Myocyte (in vitro differentiated cells): ENCODE measurements around the gene CPED1. TPM values are rescaled to one million over a fixed set of nuclear protein-coding genes. Genes with fewer than 3 reads are reported as not detected.
"Not testable (repeated sequence)": the region's sequence is repeated elsewhere in the genome, so short reads cannot be mapped to it uniquely, and the experiment has no call there.

Experiments used
- DNase-seq: peaks from one replicate; pipeline ENCODE4 v3.0.0-alpha.2; 2012; ENCODE audit warnings: low read depth
- total RNA-seq: library from RNA; depleted of rRNA; stranded (reverse); fragments of >200 nt; gene quantifications from 2 replicates; pipeline ENCODE4 v1.2.3, GENCODE V29; 2014

CPED1 gene
- total RNA-seq, 1 donor from 2014 or later, result 26.5 TPM

DNA sequence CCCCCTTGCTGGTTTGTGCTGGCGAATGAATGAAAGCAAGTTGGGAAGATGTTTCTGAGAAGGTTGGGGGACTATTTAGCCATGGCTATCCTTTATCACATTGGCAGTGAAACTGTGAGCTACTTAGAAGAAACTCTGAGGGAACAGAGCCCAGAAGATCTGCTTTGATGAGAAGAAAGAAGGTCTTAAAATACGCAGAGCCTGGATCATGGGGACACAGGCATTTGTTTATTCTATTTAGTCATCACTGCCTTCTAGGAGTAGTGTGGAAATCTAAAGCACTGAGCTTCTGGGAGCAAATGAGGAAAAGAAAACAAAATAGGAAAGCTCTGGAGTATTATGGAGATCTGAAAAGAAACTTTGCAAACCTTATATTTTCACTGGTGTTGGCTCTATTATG, 28.5 kb downstream of the CPED1 start:
- DNase-seq, result no peak

DNA sequence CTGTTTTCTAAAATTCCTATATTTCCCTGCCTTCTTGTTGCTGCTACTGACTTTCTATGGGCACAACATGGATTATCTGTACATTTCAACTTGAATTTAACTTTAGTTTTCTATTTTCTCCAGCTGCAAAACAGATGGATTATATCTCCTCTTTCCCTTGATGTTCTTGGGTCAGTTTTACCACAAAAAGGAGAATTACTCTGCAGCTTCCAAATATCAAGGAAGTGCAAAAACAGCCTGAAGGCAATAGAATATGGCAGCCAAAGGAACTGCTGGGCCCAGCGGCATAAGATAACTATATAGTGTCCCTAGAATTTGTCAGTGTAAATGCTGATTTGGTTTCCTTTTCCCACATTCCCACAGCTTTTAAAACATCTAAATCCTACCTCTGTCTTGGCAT, 29.1 kb downstream of the CPED1 start:
- no peak for DNase-seq

DNA sequence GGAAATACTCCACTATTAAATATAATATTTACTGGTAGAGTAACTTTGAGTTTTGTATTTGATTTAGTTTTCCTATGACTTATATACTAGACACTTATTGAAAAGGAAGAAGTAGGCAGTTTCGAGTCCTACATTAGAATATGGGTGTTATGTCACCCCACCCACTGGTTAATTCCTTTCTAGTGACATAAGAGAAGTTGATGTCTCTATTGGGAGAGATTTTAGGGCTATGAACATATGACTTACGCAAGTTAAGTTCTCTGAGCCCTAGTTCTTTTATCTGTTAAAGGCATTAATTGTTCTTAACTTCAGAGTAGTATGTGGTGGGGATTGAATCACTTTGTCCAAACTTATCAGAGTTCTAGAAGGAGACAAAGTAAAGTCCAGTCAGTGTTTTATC, 30.5 kb downstream of the CPED1 start:
- no peak for DNase-seq

DNA sequence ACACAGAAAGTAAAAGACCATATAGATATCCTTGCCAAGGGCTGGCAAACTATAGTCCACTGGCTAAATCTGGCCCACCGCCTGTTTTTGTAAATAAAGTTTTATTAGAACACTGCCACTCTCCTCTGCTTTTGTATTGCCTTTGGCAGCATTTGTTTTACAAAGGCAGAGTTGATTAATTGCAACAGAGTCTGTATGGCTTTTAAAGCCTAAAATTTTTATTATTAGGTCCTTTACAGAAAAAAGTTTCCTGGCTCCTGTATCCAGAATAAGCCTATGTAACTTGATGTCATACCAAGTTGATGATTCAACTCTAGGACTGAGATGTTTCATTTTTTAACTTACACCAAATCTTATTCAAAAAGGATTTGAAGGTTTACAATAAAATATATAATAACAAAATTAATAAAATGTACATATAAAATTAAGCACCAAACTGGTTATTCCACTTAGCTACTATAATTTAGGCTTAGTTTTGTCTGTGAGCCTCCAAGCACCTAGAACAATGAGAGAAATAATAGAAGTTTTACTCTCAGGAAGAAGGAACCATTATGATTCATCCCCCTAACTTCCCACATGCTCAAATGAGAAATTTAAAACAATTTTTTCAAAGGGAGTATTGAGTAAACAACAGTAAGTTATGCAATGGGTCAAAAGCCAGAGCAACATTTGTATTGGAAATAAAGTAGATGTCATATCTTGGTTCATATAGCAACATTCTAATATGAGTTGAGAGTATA, 31.9 kb downstream of the CPED1 start:
- peak; percentile 64 for DNase-seq

DNA sequence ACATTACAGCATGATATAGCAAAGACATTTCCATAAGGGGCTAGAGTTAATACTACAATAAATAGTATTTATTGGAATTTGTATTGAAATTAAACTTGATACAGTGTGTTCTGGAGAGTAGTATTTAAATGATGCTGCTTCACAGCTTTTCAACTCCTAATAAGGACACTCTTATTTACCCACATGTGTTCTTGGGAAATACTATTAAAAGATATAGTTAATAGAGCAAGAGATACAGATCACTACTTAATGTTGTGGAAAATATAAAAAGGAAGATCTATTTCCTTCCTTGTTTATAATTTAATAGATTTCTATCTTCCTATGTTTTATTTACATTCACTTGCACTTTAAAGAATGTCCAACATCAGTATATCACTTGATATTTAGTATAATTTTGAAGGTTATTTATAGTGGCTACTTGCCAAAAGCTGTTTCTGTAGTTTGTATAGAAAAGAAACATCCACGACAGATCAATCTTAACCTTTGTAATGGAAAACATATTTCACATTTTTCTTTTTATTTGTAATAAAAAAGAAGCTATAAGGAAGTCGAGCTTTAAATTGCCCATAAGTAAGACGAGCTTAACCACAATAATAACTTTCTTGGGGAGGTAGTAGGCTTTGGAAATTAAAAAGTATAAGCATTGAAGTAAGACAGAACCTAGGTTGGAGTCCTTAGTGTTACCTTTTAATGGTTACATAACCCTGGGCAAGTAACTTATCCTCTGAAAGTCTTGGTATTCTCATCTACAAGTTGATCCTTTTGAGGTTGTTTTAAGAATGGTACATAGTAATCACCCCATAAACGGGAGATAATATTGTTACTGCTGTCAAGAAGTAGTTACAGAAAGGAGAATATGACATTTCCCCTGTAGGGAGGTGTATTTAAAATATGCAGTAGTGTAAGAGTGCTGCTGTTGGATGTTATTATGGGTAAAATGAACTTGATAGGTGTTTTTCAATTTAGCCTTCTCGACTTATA, 32.8 kb downstream of the CPED1 start:
- no peak for DNase-seq

DNA sequence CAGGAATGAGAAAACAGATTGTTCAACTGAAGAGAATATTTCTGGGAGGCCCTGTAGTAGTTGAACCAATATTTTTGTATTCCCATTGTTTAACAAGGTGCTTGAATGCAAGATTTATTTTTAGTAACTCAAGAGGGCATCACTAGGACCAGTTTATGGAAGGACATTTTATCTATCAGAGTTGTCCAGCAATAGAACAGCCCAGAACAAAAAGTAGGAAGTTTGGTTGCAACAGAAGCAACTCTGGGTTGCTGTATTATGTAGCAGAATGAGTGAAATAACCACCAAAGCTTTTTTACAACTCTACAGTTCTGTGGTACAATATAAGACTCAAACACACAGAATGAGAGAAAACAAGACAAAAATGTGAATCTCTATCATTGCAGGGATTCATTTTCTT, 34.7 kb downstream of the CPED1 start:
- no peak for DNase-seq

DNA sequence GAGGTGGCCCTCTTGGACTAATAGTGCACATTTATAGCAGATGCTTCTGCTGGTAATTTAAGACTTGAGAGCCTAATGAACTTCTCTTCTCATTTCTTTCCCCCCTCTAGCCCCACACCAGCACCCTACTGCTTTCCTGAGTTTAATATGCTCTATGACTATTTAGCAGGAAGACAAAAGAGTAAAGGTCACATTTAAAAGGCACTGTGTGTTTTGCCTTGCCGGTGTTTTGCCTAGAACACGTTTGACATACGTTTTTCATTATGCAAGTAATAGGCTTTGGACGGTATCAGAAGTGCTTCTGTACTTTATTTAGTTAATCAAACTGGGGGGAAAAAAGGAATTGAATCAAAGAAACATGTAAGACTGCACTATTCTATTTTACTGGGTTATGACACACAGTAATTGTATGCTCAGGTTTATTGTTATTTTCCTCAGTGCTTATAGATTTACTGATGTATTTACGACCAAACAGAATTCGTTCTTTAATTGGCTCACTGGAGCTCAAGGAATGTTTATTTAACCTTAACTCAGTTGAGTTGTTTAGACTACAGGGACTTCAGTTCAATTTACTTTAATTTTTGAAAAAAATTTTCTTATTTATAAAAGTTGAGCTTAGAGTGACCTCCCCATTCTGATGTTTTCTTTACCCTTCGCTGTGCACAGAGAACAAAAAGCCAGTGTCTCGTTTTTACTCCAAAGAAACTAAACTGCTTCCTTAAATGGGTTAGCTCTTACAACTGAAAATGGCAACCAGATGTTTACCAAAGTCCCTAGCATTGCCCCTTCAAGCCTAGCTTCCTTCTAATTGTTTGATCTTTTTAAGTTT, 35.4 kb downstream of the CPED1 start:
- no peak for DNase-seq

DNA sequence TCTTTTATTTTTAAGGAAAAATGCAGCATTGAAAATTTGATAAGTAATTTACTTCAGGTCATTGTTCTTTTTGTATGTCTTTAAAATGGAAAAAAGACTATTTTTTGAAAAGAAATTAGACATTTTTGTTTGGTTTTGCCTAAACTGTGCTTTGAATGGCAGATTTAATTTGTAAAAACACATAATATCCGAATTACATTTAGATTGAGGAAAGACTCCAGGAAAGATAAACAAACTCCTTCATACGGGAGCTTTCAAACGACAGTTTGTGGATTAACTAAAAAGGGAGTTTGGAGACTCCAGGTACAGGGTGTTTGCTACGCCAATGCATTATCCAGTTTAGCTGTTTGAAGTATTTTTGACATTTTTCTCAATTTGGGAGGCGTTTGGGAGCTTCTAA, 36.1 kb downstream of the CPED1 start:
- no peak for DNase-seq

DNA sequence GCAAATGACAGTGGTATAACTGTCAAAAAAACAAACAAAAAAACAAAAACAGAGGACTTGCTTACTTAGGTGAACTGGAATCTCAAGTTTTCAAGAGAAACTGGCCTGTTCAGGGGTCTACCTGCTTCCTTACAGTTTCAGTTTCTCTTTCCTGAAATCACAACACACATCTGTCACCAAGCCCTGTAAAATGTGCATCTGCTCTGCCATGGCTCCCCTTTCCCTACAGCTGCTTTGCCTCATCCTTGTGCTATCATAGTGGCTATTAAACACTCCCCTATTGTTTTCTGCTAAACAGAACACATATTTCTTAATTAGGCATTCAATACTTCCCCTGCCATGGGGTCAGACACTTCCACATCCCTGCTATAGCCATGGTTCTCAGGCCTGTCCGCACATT, 37.6 kb downstream of the CPED1 start:
- DNase-seq, result no peak

DNA sequence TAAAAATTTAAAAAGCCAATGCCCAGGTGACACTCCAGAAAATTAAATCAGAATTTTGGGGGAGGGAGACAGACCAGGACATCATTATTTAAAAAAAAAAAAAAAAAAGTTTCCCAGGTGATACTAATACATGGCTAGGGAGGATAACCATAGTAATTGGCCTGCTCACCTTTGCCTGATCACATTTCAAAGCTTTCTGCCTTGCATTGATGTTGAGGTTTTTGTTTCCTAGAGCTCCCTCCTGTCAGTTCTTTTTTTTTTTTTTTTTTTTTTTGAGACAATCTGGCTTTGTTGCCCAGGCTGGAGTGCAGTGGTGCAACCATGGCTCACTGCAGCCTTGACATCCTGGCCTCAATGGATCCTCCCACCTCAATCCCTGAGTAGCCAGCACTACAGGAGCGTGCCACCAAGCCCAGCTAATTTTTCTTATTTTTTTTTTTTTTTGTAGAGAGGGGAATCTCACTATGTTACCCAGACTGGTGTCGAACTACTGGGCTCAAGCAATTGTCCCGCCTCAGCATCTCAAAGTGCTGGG, 38.1 kb downstream of the CPED1 start:
- no peak for DNase-seq

DNA sequence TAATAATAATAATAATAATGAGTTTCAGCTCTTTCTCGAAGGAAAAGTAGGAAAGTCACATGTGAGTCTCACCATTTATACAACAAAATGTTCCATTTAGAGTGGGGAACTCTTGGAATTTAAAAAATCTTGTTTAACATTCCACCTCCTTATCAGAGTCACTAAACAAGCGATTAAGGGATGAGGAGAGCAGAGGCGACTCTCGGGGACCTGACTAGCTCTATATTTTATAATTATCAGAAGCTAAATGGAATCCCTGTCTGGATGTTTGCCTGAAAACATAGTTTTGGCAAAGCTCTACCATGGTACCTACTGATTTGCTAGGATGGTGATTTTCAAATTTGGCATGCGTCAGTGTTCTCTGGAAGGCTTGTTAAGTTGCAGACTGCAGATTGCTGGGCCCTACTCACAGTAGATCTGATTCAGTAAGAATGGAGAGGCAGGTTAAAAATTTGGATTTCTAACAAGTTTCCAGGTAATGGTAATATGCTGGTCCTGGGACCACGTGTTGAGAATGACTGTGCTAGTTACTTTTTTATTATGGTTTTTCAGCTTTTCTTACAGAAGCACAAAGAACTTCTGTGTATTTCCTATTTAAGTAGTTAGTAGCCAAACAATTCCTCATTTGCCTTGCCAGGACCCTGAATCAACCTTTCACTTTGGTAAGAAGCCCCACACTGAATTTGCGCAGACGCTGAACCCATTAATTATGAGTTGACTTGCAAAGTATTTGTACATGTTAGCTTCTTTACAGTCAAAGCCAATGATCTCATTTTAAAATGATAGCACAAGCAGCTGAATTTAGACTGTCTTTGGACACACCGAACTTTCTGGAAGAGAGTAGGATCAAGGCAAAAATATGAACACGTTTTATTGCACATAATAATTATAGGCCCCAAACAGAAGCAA, 39.5 kb downstream of the CPED1 start:
- DNase-seq, result no peak

DNA sequence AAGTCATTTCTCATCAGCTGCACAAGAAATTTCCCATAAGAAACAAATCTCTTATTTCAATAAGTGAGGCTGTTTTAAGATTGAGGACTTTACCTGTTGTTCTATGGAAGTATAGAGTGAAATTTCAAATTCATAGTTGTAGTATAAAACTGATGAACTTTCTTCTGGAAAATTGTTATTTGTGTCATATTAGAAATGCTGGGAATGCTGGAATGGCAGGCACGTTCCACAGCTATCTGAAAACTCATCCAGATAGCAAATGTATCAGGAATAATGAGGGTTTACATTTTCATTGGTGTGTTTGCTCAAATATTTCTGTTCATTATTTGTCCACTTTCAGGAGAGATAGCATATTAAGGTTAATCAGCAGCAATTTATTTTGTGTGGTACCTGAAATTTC, 40.8 kb downstream of the CPED1 start:
- DNase-seq, result no peak

DNA sequence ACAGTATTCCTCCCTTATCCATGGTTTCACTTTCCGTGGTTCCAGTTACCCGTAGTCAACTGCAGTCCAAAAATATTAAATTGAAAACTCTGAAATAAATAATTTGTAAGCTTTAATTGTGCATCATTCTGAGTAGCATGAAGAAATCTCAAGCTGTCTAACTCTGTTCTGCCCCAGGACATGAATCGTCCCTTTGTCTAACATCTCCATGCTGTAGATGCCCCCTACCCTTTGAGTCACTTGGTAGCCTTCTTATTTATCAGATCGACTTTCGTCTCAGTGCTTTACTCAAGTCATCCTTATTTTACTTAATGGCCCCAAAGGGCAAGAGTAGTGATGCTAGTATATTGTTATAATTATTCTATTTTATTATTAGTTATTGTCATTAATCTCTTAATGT, 41.8 kb downstream of the CPED1 start:
- DNase-seq, result no peak

DNA sequence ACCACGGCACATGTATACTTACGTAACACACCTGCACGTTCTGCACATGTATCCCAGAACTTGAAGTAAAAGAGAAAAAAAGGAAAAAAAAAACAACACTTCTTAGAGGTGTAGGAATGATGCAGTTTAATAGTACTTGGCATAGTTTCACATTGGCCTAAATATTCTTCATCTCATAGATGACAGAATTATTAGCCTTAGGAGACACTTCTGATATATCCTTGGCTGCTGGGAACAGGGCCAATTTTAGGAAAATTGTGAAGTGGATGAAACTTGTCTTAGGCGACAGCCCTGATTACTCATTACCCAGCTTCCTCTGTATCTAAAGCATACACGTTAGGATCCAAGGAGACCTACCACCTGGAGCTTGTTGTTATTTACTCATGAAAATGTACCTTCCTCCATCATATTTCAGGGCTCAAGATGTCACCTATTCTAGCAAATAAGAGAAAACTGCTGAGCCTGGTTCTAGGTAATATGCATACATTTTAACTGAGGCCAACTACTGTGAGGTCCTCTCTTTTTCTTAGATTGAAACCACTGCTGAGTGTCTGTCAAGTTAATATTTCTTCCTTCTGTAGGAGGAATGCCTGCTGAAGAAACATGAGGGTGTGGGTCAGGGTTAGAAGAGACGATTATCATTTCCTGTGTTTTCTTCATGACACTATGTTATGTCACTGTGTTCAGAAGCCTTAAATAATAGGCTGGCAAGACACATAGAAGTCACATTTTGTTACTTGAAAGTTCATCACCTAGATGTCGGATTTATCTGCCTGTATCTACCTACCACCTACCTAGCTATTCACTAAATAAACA, 44.3 kb downstream of the CPED1 start:
- no peak for DNase-seq

DNA sequence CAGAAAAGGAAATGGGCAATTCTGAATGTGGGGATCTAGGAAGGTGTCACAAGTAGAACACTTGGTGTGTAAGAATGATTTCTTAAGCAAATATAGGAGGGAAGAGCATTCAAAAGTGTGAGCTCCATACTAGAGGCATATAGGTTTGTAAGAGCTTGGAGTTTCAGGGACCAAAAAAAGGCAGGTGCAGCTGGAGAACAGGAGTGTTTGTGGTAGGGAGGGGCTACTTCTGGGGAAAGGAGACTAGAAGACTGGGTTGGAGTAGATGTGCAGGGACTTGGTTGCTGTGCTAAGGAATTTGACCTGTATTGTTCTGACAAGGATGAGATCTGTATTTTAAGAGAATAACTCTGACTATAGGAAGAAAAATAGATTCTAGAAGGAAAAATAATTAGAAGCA, 46.4 kb downstream of the CPED1 start:
- no peak for DNase-seq

DNA sequence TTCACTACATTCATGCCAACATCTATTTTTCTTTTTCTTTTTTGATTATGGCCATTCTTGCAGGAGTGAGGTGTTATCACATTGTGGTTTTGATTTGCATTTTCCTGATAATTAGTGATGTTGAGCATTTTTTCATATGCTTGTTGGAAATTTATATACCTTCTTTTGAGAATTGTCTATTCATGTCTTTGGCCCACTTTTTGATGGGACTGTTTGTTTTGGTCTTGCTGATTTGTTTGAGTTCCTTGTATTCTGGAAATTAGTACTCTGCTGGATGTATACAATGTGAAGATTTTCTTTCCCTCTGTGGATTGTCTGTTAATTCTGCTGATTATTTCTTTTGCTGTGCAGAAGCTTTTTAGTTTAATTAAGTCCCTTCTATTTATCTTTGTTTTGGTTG, 48.3 kb downstream of the CPED1 start:
- not testable (repeated sequence) for DNase-seq

DNA sequence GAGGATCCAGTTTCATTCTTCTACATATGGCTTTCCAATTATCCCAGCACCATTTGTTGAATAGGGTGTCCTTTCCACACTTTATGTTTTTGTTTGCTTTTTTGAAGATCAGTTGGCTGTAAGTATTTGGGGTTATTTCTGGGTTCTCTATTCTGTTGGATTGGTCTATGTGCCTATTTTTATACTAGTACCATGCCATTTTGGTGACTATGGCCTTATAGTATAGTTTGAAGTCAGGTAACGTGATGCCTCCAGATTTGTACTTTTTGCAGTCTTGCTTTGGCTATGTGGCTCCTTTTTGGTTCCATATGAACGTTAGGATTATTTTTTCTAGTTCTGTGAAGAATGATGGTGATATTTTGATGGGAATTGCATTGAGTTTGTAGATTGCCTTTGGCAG, 48.8 kb downstream of the CPED1 start:
- not testable (repeated sequence) for DNase-seq

DNA sequence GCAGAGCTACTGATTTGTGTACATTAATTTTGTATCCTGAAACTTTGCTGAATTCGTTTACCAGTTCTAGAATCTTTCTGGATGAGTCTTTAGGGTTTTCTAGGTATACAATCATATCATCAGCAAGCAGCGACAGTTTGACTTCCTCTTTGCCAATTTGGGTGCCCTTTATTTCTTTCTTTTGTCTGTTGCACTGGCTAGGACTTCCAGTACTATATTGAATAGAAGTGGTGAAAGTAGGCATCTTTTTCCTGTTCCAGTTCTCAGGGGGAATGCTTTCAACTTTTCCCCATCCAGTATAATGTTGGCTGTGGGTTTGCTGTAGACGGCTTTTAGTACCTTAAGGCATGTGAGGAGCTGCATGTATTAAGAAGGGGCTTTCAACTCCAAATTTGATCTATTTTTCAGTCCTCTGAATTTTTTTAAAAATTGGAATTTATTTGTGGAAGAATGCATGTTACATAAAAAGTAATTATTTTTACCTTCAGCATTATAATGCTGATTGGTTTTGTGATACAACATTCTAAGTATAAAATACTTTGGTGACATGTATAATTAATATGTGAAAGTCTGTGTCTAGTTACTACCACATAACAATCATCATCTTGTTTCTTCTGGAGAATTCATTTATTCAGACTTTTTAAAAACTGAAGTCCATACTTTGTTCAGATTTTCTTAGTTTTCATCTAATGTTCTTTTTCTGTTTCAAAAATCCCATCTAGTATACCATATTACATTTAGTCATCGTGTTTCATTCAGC, 49.6 kb downstream of the CPED1 start:
- no peak for DNase-seq
